DMS79 treated with DMSO at 0.1 percent for 48 hours (cell line): ENCODE data around the gene MUC6.

Experiments used
- DNase-seq: peaks from one replicate; lab custom pipeline; 2025; lab: John Stamatoyannopoulos, UW

MUC6 gene

DNA sequence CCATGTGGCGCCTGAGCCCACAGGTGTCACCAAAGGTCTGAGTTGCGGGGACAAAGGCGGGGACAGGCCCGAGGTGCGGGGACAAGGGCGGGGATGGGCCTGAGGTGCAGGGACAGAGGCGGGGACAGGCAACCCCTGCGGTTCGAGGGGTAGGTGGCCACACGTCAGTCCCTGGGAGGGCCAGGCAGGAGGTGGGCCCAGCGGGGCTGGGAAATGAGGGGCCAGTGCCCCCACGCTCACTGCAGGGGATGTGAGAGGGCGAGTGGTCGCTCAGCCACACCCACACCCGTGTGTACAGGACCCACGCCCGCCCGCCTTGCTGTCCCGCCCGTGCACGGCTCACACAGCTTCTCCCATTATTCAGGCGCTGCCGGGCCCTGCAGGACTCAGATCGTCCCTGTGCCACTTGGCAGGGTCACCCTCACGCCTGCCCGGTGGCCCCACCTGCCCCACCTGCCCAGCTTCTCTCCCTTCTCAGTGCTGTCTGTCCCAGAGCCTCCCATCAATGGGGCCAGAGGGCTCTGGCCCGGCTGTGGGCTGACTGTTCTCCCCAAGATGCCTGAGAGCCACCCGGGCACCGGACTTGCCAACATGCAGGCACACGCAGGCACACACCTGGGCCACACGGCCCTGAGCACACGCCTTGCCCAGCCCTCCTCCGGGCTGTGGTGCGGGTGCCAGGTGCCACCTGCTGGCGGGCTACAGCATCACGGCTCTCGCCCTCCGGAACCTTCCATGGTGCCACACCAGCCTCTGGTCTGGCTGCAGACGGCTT, 14.2 kb upstream of the MUC6 start:
- DNase-seq: peak; percentile 28

DNA sequence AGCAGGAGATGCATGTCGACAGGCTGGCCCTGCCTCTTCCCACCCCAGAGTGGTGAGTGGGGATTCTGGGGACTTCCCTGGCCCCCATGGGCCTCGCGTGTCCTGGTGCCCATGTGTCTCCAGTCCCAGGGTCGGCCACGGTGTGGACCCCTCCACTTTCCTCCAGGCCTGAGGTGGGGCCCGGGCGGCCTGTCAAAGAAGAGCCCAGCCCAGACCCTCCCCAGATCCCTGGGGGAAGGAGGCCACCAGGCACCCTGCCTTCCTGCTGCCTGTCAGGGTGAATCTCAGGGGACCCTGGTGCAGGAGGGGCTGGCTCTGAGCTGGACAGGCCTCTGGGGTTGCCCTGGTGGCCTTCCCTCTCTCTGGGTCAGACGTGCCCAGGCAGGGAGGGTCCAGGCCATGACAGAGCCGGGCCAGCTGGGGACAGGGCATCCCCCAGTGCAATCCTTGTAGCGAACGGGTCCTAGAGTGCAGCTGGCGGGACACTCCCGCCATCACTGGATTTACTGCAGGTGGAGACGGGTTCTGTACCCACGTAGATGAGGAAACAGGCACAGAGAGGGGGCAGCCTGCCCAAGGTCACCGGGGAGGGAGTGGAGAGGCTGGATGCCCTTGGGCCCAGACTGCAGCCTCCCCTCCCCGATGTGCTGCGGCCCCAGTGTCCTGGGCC, 13.5 kb upstream of the MUC6 start:
- no peak for DNase-seq

DNA sequence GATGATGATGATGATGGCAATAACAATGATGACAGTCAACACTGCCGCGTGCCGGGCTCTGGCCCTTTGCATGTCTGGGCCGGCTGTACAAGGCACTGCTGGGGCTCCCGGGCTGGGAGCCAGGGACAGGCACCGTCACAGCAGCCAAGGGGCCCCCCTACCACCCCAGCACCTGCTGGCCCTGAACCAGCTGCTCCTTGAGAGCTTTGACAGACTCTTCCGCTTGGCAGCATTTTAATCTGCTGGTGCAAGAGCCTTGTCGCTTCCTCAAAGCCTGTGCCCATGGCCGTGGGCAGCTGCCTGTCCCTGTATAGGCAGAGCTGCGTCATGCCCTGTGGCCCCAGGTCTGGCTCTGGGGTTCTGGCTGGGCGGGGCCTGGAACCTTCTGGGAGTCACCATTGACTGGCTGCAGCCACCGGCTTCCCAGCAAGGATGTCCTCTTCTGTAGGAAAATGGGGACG, 12.9 kb upstream of the MUC6 start:
- peak; percentile 50 for DNase-seq

DNA sequence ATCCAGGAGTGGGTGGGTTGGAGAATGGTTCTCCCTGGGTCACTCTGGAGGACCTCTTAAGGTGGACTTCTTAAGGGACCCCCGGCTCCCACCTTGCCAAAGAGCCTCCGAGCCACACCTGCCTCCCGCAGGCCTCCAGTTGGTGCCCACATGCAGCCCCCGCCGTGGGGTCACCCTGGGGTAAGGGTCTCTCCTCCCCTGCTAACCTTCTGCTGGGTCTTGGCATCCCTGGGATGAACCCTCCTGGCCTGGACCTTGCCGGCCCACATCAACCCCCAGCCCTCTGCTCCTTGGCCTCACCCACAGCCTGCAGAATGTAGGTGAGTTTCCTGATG, 12.5 kb upstream of the MUC6 start:
- no peak for DNase-seq

DNA sequence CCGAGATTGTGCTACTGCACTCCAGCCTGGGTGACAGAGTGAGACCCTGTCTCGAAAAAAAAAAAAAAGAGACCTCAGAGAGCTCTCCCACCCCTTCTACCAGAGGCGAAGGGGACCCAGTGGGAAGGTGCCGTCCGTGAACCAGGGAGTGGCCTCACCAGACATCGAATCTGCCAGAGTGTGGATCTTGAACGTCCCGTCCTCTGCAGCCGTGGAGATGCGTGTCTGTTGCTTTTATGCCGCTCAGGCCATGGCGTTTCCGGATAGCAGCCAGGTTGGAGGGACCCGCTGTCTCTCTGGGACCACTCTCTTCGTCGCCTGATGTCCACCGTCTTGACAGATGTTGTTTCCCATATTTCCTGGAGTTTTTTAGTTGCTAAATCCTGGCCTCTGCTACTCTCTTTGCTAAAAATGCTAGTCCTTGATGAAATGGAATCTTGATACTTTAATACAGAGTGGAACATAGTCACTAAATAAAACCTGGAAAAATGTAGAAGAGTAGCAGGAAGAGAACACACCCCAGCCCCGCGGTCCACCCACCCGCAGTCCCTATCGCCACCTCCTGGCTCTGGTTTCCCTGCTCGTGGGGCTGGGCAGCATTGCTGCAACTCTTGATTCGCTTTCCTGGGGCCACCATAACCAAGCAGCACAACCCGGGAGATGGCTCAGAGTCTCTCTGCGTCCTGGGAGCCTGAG, 12.0 kb upstream of the MUC6 start:
- DNase-seq: no peak

DNA sequence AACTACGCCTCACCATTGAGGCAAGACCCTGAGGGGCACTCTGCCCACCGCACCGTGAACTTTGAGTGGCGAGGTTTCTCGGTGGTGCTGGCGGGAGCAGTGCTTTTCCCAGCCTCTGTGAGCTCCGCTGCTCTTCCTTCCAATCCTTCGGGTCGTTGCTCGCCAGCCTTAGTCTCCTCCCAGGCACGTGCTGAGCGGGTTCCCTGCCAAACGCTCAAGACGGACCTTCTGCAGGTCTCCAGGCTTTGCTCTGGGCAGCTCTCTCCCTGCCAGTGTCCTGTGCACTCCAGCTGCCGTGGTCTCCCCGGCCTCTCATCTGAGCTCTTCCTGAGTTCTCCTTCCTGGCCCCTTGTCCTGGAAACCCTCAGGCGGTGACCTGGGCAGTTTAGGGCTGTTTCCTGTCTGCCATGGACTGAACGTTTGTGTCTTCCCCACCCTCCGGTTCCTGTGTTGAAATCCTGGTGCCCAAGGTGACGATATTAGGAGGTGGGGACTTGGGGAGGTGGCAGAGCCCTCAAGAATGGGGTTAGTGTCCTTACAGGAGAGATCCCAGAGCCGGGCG, 11.2 kb upstream of the MUC6 start:
- DNase-seq: no peak

DNA sequence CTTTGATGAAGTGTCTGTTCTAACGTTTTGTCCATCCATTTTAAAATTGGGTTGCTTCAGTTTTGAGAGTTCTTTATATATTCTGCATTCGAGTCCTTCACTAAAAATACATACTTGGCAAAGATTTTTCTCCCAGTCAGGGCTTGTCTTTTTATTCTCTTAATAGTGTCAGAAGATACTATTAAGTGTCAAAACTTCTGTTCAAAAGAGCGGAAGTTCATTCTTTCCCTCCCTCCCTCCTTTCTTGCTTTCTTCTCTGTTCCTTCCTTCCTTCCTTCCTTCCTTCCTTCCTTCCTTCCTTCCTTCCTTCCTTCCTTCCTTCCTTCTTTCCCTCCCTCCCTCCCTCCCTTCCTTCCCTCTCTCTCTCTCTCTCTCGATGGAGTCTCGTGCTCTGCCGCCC, 7.6 kb upstream of the MUC6 start:
- no peak for DNase-seq

DNA sequence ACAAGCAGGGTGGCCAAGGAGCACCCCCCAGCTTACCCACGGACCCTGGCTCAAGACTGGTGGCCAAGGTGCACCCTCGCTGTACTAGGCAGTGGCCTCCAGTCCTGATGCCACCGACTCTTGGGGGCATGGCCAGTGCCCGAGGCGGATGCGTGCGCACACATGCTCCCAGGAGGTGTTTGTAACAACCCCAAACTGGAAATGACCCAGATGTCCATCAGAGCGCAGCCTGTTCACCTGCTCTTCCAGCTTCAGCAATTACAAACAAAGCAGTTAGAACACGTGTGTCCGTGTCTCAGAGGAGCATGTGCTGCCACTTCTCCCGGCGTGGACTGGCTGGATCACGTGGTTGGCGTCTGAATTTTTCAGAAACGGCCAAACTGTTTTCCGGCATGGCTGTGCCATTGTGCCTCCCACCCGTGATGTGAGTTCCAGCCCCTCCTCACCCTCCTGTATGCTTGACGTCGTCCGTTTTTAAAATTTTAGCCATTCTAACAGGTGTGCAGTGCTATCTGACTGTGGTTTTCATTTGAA, 7.1 kb upstream of the MUC6 start:
- DNase-seq: no peak

DNA sequence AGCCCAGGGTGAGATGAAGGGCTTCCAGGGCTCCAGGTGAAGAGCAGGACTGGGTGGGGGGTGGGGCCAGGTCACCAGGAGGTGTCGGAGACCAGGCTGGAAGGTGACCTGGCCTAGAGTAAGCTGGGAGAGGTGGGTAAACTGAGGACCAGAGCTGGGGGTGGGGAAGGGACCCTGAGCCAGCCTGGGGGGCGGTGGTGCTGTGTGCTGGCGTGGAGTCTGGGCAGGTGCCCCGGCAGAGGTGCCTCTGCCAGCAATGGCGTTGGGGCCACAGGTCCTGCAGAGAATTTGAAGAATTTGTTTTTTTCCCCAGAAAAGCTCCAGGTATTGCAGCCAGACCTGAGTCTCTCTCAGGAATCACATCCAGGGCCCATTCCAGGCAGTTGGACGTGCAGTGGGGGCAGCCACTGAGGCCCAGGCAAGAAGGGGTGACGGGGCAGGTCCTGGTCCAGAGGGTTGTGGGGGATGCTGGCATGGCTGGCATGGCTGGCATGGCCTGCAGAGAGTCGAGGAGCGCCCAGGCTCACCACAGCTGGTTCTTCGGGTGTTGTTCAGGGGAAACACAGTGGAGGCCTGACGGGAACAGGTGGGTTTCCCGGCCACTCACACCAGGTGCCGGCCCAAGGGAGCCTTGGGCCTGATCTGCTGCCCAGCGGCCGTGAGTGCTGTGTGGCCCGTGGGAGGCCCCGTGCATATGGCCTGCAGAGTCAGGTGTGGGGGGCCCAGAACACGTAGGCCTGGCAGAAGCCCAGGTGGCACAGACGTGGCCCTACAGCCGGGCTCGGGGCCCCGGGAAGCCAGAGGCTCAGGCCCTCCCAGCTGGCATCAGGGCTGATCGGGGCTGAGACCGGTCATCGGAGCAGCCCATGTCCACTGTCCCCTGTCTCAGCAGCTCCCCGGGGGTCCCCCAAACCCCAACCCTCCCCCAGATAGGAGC, 6.4 kb upstream of the MUC6 start:
- no peak for DNase-seq

DNA sequence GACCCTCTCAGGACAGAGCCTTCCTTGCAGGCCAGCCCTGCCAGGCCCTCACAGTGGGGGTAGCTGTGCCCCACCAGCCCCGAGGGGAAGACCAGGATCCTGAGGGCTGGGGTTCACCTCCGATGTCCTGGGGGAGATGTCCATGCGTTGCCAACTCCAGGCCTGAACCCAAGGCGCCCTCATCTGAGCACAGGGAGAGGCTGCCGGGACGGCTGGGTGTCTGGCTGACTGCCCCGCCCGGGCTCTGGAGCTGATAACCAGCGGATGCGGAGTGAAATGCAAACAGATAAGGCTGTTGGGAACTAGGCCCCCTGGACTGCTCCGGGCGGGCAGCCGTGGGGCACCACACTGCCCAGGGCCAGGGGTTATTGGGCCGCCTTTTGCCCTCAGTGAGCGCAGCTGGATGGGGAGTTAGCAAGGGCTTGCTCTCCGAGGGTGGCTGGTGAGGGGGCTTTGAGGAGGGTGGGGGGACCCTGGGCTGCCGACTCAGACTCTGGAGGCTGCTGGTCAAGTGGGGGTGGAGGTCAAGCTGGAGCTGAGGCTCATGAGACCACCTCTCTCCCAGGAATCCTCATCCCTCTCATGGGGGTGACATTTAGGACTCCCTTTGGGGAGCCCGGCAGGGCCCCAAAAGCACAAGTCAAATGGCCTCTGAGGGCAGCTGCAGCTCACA, 5.6 kb upstream of the MUC6 start:
- DNase-seq: no peak

GRCh38 chr11:1041471-1041870, 5.0 kb upstream of the MUC6 start:
- no peak for DNase-seq

GRCh38 chr11:1041149-1041467, 4.6 kb upstream of the MUC6 start:
- no peak for DNase-seq

DNA sequence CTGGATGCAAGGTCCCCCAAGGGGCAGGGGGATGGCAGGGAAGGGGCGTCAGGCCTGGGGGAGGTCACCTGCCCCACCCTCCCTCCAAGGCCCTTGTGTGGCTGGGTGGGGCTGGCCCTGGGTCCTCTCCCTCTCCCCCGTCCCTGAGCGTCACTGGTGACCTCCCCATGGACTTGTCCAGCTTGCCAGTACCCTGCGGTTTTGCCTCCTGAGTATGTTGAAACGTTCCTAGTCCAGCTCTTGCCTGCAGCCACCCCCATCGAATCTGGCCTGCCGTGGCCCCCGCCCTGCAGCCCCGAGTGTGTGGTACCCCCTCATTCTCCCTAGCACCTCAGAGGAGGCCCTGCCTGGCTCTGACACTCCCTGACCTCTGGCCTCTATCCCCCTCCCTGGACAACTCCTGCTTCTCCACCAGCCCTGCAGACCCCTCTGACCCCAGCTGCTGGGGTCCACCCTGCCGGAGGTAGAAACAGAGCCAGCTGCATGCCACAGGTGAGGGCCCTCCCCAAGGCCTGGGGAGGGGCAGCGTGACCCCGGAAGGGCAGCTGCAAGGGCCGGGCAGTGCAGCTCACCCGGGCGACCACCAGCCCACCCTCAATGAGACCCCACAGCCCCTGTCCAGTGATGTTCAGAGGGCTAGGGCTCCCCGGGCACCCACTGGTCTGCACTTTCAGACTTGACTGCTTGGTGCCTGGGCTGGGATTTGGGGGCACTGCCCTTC, 4.1 kb upstream of the MUC6 start:
- no peak for DNase-seq

DNA sequence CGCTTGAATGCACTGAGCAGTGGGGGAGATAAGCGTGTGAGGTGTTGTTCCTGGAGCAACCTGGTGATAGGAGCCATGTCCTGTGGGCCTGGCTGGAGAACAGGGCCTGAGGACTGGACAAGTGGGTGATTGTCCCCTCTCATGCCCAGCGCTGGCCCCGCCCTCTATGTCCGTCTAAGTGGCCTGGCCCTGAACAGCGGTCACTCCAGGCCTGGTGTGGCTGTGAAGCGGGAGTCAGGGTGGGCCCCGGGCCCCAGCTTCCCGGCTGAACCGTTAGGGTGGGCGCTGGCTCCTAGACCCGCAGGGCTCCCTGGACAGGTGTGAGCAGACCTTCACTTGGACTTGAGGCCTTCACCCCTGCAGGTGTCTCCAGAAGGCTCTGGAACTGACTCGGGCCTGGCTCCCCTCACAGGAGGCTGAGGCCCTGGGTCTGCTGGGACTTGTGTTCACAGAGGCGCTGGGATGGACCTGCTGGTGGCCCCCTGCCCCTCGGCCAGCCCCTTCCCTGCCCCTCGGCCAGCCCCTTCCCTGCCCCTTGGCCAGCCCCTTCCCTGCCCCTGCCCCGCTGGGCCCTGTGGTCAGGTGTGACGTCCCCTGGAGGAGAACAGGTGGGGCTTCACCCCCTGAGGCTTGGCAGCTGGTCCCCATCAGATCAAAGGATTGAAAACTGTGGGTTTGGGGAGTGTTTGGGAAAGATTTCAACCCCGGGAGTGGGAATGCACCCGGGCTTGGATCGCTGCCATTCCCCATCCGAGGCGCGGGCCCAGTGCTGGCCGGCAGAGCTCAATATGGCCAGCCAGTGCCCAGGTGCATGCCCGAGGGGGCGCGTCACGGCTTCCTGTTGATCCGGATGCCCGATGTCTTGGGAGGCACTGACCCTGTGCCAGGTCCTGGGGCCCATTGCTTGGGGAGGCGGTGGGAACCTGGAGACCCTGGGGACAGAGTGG, 3.2 kb upstream of the MUC6 start:
- no peak for DNase-seq

- no peak for DNase-seq
Measured at GRCh38 chr11:1038921-1039320, 2.4 kb upstream of the MUC6 start.

GRCh38 chr11:1038361-1038760, 1.8 kb upstream of the MUC6 start:
- DNase-seq: no peak

GRCh38 chr11:1037506-1038055, 1.1 kb upstream of the MUC6 start:
- no peak for DNase-seq

DNA sequence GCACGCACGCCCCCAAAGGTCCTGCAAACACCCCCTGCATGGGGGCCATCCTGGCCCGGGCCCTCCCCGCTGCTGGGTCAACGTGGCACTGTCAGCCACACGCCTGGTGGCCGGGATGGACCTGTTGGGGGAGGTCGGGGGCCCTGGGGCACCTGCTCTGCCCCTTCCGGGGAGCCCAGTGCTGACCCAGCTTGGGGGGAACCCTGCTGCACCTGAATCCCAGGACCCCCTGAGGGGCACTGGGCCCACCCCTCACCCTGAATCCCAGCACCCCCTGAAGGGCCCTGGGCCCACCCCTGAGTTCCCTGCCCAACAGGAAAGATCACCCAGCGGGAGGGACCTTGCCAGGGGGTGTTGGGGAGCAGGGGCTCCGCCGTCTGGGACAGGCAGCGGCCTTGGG, 413 bp upstream of the MUC6 start:
- DNase-seq: no peak
